ENCODE measurements around the gene ANKS3. TPM values are rescaled to one million over a fixed set of nuclear protein-coding genes. Genes with fewer than 3 reads are reported as not detected.
A peak's percentile ranks its signal among the peaks of the same experiment; 100 is the strongest.

ANKS3 gene
- total and polyA plus RNA-seq, 8 donors, result 8.7 to 69.1 (median 12.6) TPM

- Histone ChIP-seq H3K4me1 (no peaks in the 10 kb centered on the region), H3K27me3 (no peaks in the 10 kb centered on the region), H3K9me3 (no peaks in the 10 kb centered on the region), H3K4me3 (no peak overlapping the region), H3K27ac (no peak overlapping the region), H3K36me3 (peaks cover 0 to 29% (median 0%) of the 10 kb centered on the region in 3 donors)
- intact Hi-C loops (cut with DNase I), result no loop called here
- FAIRE-seq (no peak), DNase-seq (peak in 1 of 6 donors; percentile 53), ATAC-seq (no peak)
- no peak for TF ChIP-seq CTCF (IDR thresholded peaks at IDR 0.05)
- WGBS, 2 donors, result 95 to 96% methylated on average over 8 to 9 of the region's 9 CpGs
Observed at GRCh38 chr16:4677994-4678393, 56.1 kb downstream of the ANKS3 start.

GRCh38 chr16:4677390-4677789 is 56.7 kb downstream of the ANKS3 start:
- intact Hi-C loops (cut with DNase I), result no loop called here
- no peak for TF ChIP-seq CTCF (IDR thresholded peaks at IDR 0.05)
- Histone ChIP-seq H3K9me3 (no peaks in the 10 kb centered on the region), H3K4me1 (no peaks in the 10 kb centered on the region), H3K36me3 (peaks cover 0 to 24% (median 0%) of the 10 kb centered on the region in 3 donors), H3K27me3 (no peaks in the 10 kb centered on the region), H3K4me3 (no peak overlapping the region), H3K27ac (no peak overlapping the region)
- FAIRE-seq (no peak), DNase-seq (peak in 2 of 6 donors; percentile 27 to 69), ATAC-seq (no peak)
- WGBS, 2 donors, result 87 to 89% methylated on average over 15 to 17 of the region's 17 CpGs

DNA sequence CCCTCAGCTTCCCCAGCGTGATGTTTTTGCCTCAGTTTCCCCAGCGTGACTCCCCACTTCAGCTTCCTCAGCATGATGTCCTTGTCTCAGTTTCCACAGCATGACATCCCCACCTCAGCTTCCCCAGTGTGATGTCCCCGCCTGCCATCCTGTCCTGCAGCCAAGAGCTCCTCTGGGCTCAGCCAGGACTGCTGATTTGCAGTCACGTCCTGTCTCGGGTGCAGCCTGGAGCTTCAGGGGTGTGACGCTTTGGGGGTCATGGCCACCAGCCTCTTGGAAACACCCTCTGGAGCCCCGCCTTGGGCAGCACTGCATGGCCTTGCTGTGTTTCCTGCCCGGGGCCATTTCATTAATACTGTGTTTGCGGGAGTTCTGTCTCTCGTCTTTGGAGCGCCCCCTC is 57.2 kb downstream of the ANKS3 start:
- WGBS, 2 donors, result 85% methylated on average over 11 of the region's 11 CpGs
- TF ChIP-seq CTCF (IDR thresholded peaks at IDR 0.05), result no peak
- Histone ChIP-seq H3K27ac (no peak overlapping the region), H3K36me3 (peaks cover 0 to 19% (median 0%) of the 10 kb centered on the region in 3 donors), H3K4me1 (no peaks in the 10 kb centered on the region), H3K27me3 (no peaks in the 10 kb centered on the region), H3K4me3 (no peak overlapping the region), H3K9me3 (no peaks in the 10 kb centered on the region)
- ATAC-seq (no peak), FAIRE-seq (no peak), DNase-seq (no peak)
- intact Hi-C loops (cut with DNase I), result no loop called here

GRCh38 chr16:4675864-4676786 is 57.9 kb downstream of the ANKS3 start:
- peaks cover 0 to 16% (median 0%) of the 10 kb centered on the region in 3 donors for H3K36me3 ChIP-seq
- no peak for TF ChIP-seq CTCF (IDR thresholded peaks at IDR 0.05)
- no peak overlapping the region for H3K4me3 ChIP-seq
- FAIRE-seq, result no peak
- no peaks in the 10 kb centered on the region for H3K27me3 ChIP-seq
- H3K4me1 ChIP-seq, result no peaks in the 10 kb centered on the region
- intact Hi-C loops (cut with DNase I), result no loop called here
- ATAC-seq, result no peak
- peak in 2 of 6 donors; percentile 25 to 57 for DNase-seq
- 84 to 86% methylated on average over 23 of the region's 23 CpGs for WGBS, 2 donors
- peak overlapping the region in 1 of 4 donors; percentile 2 for H3K27ac ChIP-seq
- H3K9me3 ChIP-seq, result no peaks in the 10 kb centered on the region
